ENCODE data around the gene MT1H. TPM values are rescaled to one million over a fixed set of nuclear protein-coding genes. Genes with fewer than 3 reads are reported as not detected.

The MT1H gene
- total RNA-seq, 1 experiment from 2014 or later, result not detected

- intact Hi-C loops (cut with micrococcal nuclease; ENCODE audit: unreplicated experiment), result no loop called here
- TF ChIP-seq CTCF (IDR thresholded peaks at IDR 0.05; ENCODE audit: insufficient read depth in 1 of 2, low read depth in 1 of 2, low read length in 1 of 2, severe bottlenecking in 1 of 2, unreplicated experiment in 1 of 2), result no peak
- no TSS peak for BruUV-seq (replicated peaks)
- Histone ChIP-seq H3K9me3 (no peaks in the 10 kb centered on the region), H3K4me3 (ENCODE audit: low read depth, low read length) (no peak overlapping the region), H3K36me3 (ENCODE audit: control insufficient read depth, insufficient read depth, low read length) (no peaks in the 10 kb centered on the region), H3K4me1 (no peaks in the 10 kb centered on the region), H3K27me3 (replicated peaks; ENCODE audit: control insufficient read depth, insufficient read depth, low read length) (no peaks in the 10 kb centered on the region)
- Mint-ChIP-seq H3K4me1 (ENCODE audit: low read depth, unreplicated experiment) (no peaks in the 10 kb centered on the region), H3K27me3 (ENCODE audit: insufficient read depth, unreplicated experiment) (peaks cover 8% of the 10 kb centered on the region), H3K27ac (ENCODE audit: unreplicated experiment) (no peak overlapping the region), H3K9me3 (ENCODE audit: unreplicated experiment) (no peaks in the 10 kb centered on the region), H3K4me3 (ENCODE audit: unreplicated experiment) (no peak overlapping the region), H3K36me3 (ENCODE audit: insufficient read depth, unreplicated experiment) (no peaks in the 10 kb centered on the region)
- ChIA-PET POLR2A (no interaction called here), CTCF (interaction anchor here (0.6 to 1.2 kb wide), 2 partner anchors 9 to 101 kb away, joined by 3 to 4 read pairs; partner anchors contain the start of gene MT2A)
- no peak for DNase-seq
Observed at GRCh38 chr16:56708525-56709442, 39.2 kb downstream of the MT1H start.

- Histone ChIP-seq H3K27me3 (replicated peaks; ENCODE audit: control insufficient read depth, insufficient read depth, low read length) (no peaks in the 10 kb centered on the region), H3K4me1 (no peaks in the 10 kb centered on the region), H3K4me3 (ENCODE audit: low read depth, low read length) (no peak overlapping the region), H3K9me3 (no peaks in the 10 kb centered on the region), H3K36me3 (ENCODE audit: control insufficient read depth, insufficient read depth, low read length) (no peaks in the 10 kb centered on the region)
- Mint-ChIP-seq H3K27ac (ENCODE audit: unreplicated experiment) (no peak overlapping the region), H3K4me3 (ENCODE audit: unreplicated experiment) (no peak overlapping the region), H3K9me3 (ENCODE audit: unreplicated experiment) (no peaks in the 10 kb centered on the region), H3K27me3 (ENCODE audit: insufficient read depth, unreplicated experiment) (peaks cover 8% of the 10 kb centered on the region), H3K36me3 (ENCODE audit: insufficient read depth, unreplicated experiment) (no peaks in the 10 kb centered on the region), H3K4me1 (ENCODE audit: low read depth, unreplicated experiment) (no peaks in the 10 kb centered on the region)
- intact Hi-C loops (cut with micrococcal nuclease; ENCODE audit: unreplicated experiment), result no loop called here
- POLR2A ChIA-PET, result no interaction called here
- DNase-seq, result no peak
- BruUV-seq (replicated peaks), result no TSS peak
- CTCF ChIA-PET, result interaction anchor here (1.2 kb wide), 1 partner anchor 101 kb away, joined by 3 read pairs; the partner anchor contains the start of gene MT2A
- no peak for TF ChIP-seq CTCF (IDR thresholded peaks at IDR 0.05; ENCODE audit: insufficient read depth in 1 of 2, low read depth in 1 of 2, low read length in 1 of 2, severe bottlenecking in 1 of 2, unreplicated experiment in 1 of 2)
Observed at GRCh38 chr16:56709443-56710040, 39.9 kb downstream of the MT1H start.

GRCh38 chr16:56710181-56710737 is 40.6 kb downstream of the MT1H start:
- TF ChIP-seq CTCF (IDR thresholded peaks at IDR 0.05; ENCODE audit: insufficient read depth in 1 of 2, low read depth in 1 of 2, low read length in 1 of 2, severe bottlenecking in 1 of 2, unreplicated experiment in 1 of 2), result no peak
- ChIA-PET CTCF (no interaction called here), POLR2A (interaction anchor here (0.5 kb wide), 1 partner anchor 1418 kb away, joined by 6 read pairs; no protein-coding TSS in a partner anchor)
- Mint-ChIP-seq H3K4me3 (ENCODE audit: unreplicated experiment) (no peak overlapping the region), H3K4me1 (ENCODE audit: low read depth, unreplicated experiment) (no peaks in the 10 kb centered on the region), H3K27me3 (ENCODE audit: insufficient read depth, unreplicated experiment) (peaks cover 8% of the 10 kb centered on the region), H3K9me3 (ENCODE audit: unreplicated experiment) (no peaks in the 10 kb centered on the region), H3K36me3 (ENCODE audit: insufficient read depth, unreplicated experiment) (no peaks in the 10 kb centered on the region), H3K27ac (ENCODE audit: unreplicated experiment) (no peak overlapping the region)
- Histone ChIP-seq H3K9me3 (no peaks in the 10 kb centered on the region), H3K36me3 (ENCODE audit: control insufficient read depth, insufficient read depth, low read length) (no peaks in the 10 kb centered on the region), H3K4me3 (ENCODE audit: low read depth, low read length) (no peak overlapping the region), H3K4me1 (no peaks in the 10 kb centered on the region), H3K27me3 (replicated peaks; ENCODE audit: control insufficient read depth, insufficient read depth, low read length) (no peaks in the 10 kb centered on the region)
- intact Hi-C loops (cut with micrococcal nuclease; ENCODE audit: unreplicated experiment), result no loop called here
- BruUV-seq (replicated peaks), result no TSS peak
- no peak for DNase-seq
